H9 (cell line): Measurements from ENCODE around the gene TTR. TPM values are rescaled to one million over a fixed set of nuclear protein-coding genes. Genes with fewer than 3 reads are reported as not detected.

Experiments
- DNase-seq: peaks from one replicate; pipeline ENCODE4 v3.0.0-alpha.2; 2017
- H2AFZ ChIP-seq: one replicate; pipeline ENCODE4 v1.6.1; 2013; ENCODE audit warnings: mild to moderate bottlenecking, low read length, control low read depth, moderate library complexity
- H2AK5ac ChIP-seq: 2 replicates; pipeline ENCODE4 v1.6.1; 2013; ENCODE audit warnings: low read length, control low read depth, mixed read lengths; ENCODE audit not compliant: insufficient read length
- H2BK120ac ChIP-seq: one replicate; pipeline ENCODE4 v1.6.1; 2013; ENCODE audit warnings: low read depth, mild to moderate bottlenecking, low read length, control low read depth, inconsistent platforms; ENCODE audit not compliant: poor library complexity, severe bottlenecking
- H2BK12ac ChIP-seq: 2 replicates; pipeline ENCODE4 v1.6.1; 2013; ENCODE audit warnings: low read length, control low read depth, mixed read lengths, low read depth; ENCODE audit not compliant: insufficient read length
- H2BK15ac ChIP-seq: 2 replicates; pipeline ENCODE4 v1.6.1; 2013; ENCODE audit warnings: low read depth, low read length, control low read depth
- H2BK20ac ChIP-seq: one replicate; pipeline ENCODE4 v1.6.1; 2013; ENCODE audit warnings: low read depth, mild to moderate bottlenecking, low read length, control low read depth, inconsistent platforms; ENCODE audit not compliant: poor library complexity, severe bottlenecking
- H2BK5ac ChIP-seq: 2 replicates; pipeline ENCODE4 v1.6.1; 2013; ENCODE audit warnings: low read length, control low read depth, mixed read lengths; ENCODE audit not compliant: insufficient read length
- H3K14ac ChIP-seq: 2 replicates; pipeline ENCODE4 v1.6.1; 2013; ENCODE audit warnings: low read length, control low read depth; ENCODE audit not compliant: insufficient read depth
- H3K18ac ChIP-seq: 2 replicates; pipeline ENCODE4 v1.6.1; 2013; ENCODE audit warnings: low read depth, mild to moderate bottlenecking, mixed read lengths, low read length, control low read depth; ENCODE audit not compliant: insufficient read length
- H3K23ac ChIP-seq: 2 replicates; pipeline ENCODE4 v1.6.1; 2013; ENCODE audit warnings: low read length, control low read depth, mixed read lengths, low read depth; ENCODE audit not compliant: insufficient read length
- H3K23me2 ChIP-seq: 2 replicates; pipeline ENCODE4 v1.6.1; 2013; ENCODE audit warnings: low read depth, mild to moderate bottlenecking, mixed read lengths, low read length, control low read depth; ENCODE audit not compliant: insufficient read length, poor library complexity, severe bottlenecking
- H3K27ac ChIP-seq: 2 replicates; pipeline ENCODE4 v1.5.1; 2013; ENCODE audit warnings: low read length, control low read depth, mixed read lengths, low read depth; ENCODE audit not compliant: insufficient read length
- H3K27me3 ChIP-seq: 2 replicates; pipeline ENCODE4 v1.6.1; 2013; ENCODE audit warnings: low read length, control low read depth, inconsistent platforms; ENCODE audit not compliant: insufficient read depth
- H3K4ac ChIP-seq: 2 replicates; pipeline ENCODE4 v1.6.1; 2013; ENCODE audit warnings: low read depth, mild to moderate bottlenecking, control low read depth, inconsistent platforms, low read length, moderate library complexity
- H3K4me1 ChIP-seq: 2 replicates; pipeline ENCODE4 v1.6.1; 2013; ENCODE audit warnings: low read length, control low read depth, inconsistent platforms; ENCODE audit not compliant: insufficient read depth
- H3K4me2 ChIP-seq: 2 replicates; pipeline ENCODE4 v1.6.1; 2013; ENCODE audit warnings: low read length, control low read depth, mixed read lengths; ENCODE audit not compliant: insufficient read length, insufficient read depth
- H3K56ac ChIP-seq: 2 replicates; pipeline ENCODE4 v1.6.1; 2013; ENCODE audit warnings: low read depth, mild to moderate bottlenecking, mixed read lengths, low read length, control low read depth; ENCODE audit not compliant: insufficient read length
- H3K79me1 ChIP-seq: 2 replicates; pipeline ENCODE4 v1.6.1; 2013; ENCODE audit warnings: low read depth, mild to moderate bottlenecking, moderate library complexity, low read length, control low read depth, inconsistent platforms; ENCODE audit not compliant: insufficient read depth, poor library complexity, severe bottlenecking
- H3K79me2 ChIP-seq: 2 replicates; pipeline ENCODE4 v1.6.1; 2013; ENCODE audit warnings: low read length, control low read depth, inconsistent platforms; ENCODE audit not compliant: insufficient read depth
- H3K9ac ChIP-seq: 2 replicates; pipeline ENCODE4 v1.6.1; 2013; ENCODE audit warnings: low read length, control low read depth, mixed read lengths; ENCODE audit not compliant: insufficient read length; ENCODE audit errors: extremely low read depth
- H3K9me3 ChIP-seq: one replicate; pipeline ENCODE4 v1.6.1; 2013; ENCODE audit warnings: low read depth, low read length, inconsistent platforms; ENCODE audit not compliant: control insufficient read depth
- H3T11ph ChIP-seq: one replicate; pipeline ENCODE4 v1.6.1; 2013; ENCODE audit warnings: mild to moderate bottlenecking, low read length, control low read depth, inconsistent platforms
- H4K20me1 ChIP-seq: one replicate; pipeline ENCODE4 v1.6.1; 2013; ENCODE audit not compliant: control insufficient read depth, insufficient read length, insufficient read depth
- H4K5ac ChIP-seq: 2 replicates; pipeline ENCODE4 v1.6.1; 2013; ENCODE audit warnings: low read depth, mild to moderate bottlenecking, mixed read lengths, low read length, control low read depth; ENCODE audit not compliant: insufficient read length
- H4K8ac ChIP-seq: replicated peaks from 2 replicates; pipeline ENCODE4 v1.6.1; 2013; ENCODE audit warnings: low read length, control low read depth, mixed read lengths, low read depth; ENCODE audit not compliant: insufficient read length
- H4K91ac ChIP-seq: 2 replicates; pipeline ENCODE4 v1.6.1; 2013; ENCODE audit warnings: low read depth, mild to moderate bottlenecking, moderate library complexity, mixed read lengths, low read length, control low read depth; ENCODE audit not compliant: insufficient read length
- H3K27ac Mint-ChIP-seq, 3 experiments: 2 replicates in 2 of 3; 3 replicates in 1 of 3; pipeline ENCODE4 v1.8.0; 2020 to 2021; ENCODE audit warnings: mixed read lengths in 3 of 3, mild to moderate bottlenecking in 1 of 3, moderate library complexity in 1 of 3
- H3K27me3 Mint-ChIP-seq: 2 replicates; pipeline ENCODE4 v1.8.0; 2021; ENCODE audit warnings: low read depth, mild to moderate bottlenecking, moderate library complexity, mixed read lengths
- H3K36me3 Mint-ChIP-seq, 3 experiments: 2 replicates in 2 of 3; 3 replicates in 1 of 3; pipeline ENCODE4 v1.8.0; 2020 to 2021; ENCODE audit warnings: low read depth in 3 of 3, mixed read lengths in 3 of 3; ENCODE audit not compliant: insufficient read depth in 1 of 3
- H3K4me1 Mint-ChIP-seq, 2 experiments: 2 replicates each; pipeline ENCODE4 v1.8.0; 2020; ENCODE audit warnings: mixed read lengths in 2 of 2
- H3K4me3 Mint-ChIP-seq, 2 experiments: 2 replicates in 1 of 2; 3 replicates in 1 of 2; pipeline ENCODE4 v1.8.0; 2020 to 2021; ENCODE audit warnings: mild to moderate bottlenecking in 2 of 2, mixed read lengths in 2 of 2, moderate library complexity in 1 of 2
- H3K9me3 Mint-ChIP-seq, 2 experiments: 2 replicates in 1 of 2; 3 replicates in 1 of 2; pipeline ENCODE4 v1.8.0; 2020; ENCODE audit warnings: mild to moderate bottlenecking in 2 of 2, mixed read lengths in 2 of 2, moderate library complexity in 1 of 2
- WGBS: extraction: QIAGEN DNeasy Blood & Tissue Kit; methylation state at CpG from one replicate; pipeline ENCODE4 v1.1.7; 2013; ENCODE audit warnings: missing lambda C conversion rate, low lambda C conversion rate, mixed read lengths; ENCODE audit not compliant: insufficient read length; ENCODE audit errors: extremely low coverage; 5-methylcytosine and 5-hydroxymethylcytosine counted together
- total RNA-seq: library from RNA; stranded (reverse); gene quantifications from 2 replicates; pipeline ENCODE4 v1.2.1, GENCODE V29; 2021
- TF ChIP-seq, protein P1 (sequence below): fragments of 200-600 bp; sonication (generic); conservative IDR thresholded peaks from 3 replicates; pipeline ENCODE4 v1.8.0; 2021; ENCODE audit warnings: antibody characterized with exemption, mild to moderate bottlenecking

Gene TTR
- total RNA-seq, 1 experiment from 2014 or later: not detected

DNA sequence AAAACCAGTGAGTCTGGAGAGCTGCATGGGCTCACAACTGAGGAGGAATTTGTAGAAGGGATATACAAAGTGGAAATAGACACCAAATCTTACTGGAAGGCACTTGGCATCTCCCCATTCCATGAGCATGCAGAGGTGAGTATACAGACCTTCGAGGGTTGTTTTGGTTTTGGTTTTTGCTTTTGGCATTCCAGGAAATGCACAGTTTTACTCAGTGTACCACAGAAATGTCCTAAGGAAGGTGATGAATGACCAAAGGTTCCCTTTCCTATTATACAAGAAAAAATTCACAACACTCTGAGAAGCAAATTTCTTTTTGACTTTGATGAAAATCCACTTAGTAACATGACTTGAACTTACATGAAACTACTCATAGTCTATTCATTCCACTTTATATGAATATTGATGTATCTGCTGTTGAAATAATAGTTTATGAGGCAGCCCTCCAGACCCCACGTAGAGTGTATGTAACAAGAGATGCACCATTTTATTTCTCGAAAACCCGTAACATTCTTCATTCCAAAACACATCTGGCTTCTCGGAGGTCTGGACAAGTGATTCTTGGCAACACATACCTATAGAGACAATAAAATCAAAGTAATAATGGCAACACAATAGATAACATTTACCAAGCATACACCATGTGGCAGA is 3.6 kb downstream of the TTR start:
- TF ChIP-seq, protein P1, sequence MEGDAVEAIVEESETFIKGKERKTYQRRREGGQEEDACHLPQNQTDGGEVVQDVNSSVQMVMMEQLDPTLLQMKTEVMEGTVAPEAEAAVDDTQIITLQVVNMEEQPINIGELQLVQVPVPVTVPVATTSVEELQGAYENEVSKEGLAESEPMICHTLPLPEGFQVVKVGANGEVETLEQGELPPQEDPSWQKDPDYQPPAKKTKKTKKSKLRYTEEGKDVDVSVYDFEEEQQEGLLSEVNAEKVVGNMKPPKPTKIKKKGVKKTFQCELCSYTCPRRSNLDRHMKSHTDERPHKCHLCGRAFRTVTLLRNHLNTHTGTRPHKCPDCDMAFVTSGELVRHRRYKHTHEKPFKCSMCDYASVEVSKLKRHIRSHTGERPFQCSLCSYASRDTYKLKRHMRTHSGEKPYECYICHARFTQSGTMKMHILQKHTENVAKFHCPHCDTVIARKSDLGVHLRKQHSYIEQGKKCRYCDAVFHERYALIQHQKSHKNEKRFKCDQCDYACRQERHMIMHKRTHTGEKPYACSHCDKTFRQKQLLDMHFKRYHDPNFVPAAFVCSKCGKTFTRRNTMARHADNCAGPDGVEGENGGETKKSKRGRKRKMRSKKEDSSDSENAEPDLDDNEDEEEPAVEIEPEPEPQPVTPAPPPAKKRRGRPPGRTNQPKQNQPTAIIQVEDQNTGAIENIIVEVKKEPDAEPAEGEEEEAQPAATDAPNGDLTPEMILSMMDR: no peak
- H4K8ac ChIP-seq: no peak overlapping the region
- H3K27ac ChIP-seq: no peak overlapping the region
- no peak overlapping the region for H4K91ac ChIP-seq
- H3T11ph ChIP-seq: no peak overlapping the region
- H2BK5ac ChIP-seq: no peak overlapping the region
- H3K23me2 ChIP-seq: no peaks in the 10 kb centered on the region
- H2BK20ac ChIP-seq: no peak overlapping the region
- H3K18ac ChIP-seq: no peak overlapping the region
- H3K4ac ChIP-seq: no peak overlapping the region
- no peak overlapping the region for H4K5ac ChIP-seq
- Mint-ChIP-seq H3K36me3 (no peaks in the 10 kb centered on the region), H3K4me1 (no peaks in the 10 kb centered on the region), H3K4me3 (no peak overlapping the region), H3K9me3 (no peaks in the 10 kb centered on the region), H3K27ac (no peak overlapping the region), H3K27me3 (no peaks in the 10 kb centered on the region; the same call in 1 of the 2 replicates)
- no peak overlapping the region for H3K4me2 ChIP-seq
- no peak overlapping the region for H3K14ac ChIP-seq
- H3K79me2 ChIP-seq: no peaks in the 10 kb centered on the region
- no peak overlapping the region for H2BK120ac ChIP-seq
- DNase-seq: no peak
- H3K56ac ChIP-seq: no peak overlapping the region
- H3K27me3 ChIP-seq: no peaks in the 10 kb centered on the region
- H3K9ac ChIP-seq: no peak overlapping the region
- H2AK5ac ChIP-seq: no peak overlapping the region
- no peaks in the 10 kb centered on the region for H3K79me1 ChIP-seq
- H2BK12ac ChIP-seq: no peak overlapping the region
- H2BK15ac ChIP-seq: no peak overlapping the region
- no peak overlapping the region for H3K23ac ChIP-seq
- no peaks in the 10 kb centered on the region for H3K4me1 ChIP-seq
- no peaks in the 10 kb centered on the region for H3K9me3 ChIP-seq
- no CpG with 5 or more reads among the region's 5 CpGs for WGBS
- H2AFZ ChIP-seq: no peak overlapping the region
- H4K20me1 ChIP-seq: no peaks in the 10 kb centered on the region
